AG08396 (cell line): ENCODE measurements around the gene SDHB.
A peak's percentile ranks its signal among the peaks of the same experiment; 100 is the strongest.

Experiments
- DNase-seq: peaks from one replicate; pipeline ENCODE4 v3.0.0; 2012; ENCODE audit warnings: low spot score, mixed read lengths

SDHB gene

GRCh38 chr1:17012775-17013490 lies 40.9 kb downstream of the SDHB start:
- DNase-seq, result peak; percentile 8

- peak; percentile 91 for DNase-seq
Observed at GRCh38 chr1:17011439-17012307, 42.2 kb downstream of the SDHB start, which contains the start of gene ATP13A2. Gene ATP13A2, minus strand, starts transcription at chr1:17011928. Its CDS starts 190 bp downstream, at chr1:17011738.

GRCh38 chr1:17011092-17011438 lies 42.8 kb downstream of the SDHB start:
- DNase-seq, result peak; percentile 17

- peak; percentile 20 for DNase-seq
Observed at GRCh38 chr1:17009706-17010105, 44.1 kb downstream of the SDHB start.

- no peak for DNase-seq
Observed at GRCh38 chr1:17008208-17008855, 45.5 kb downstream of the SDHB start.

GRCh38 chr1:17007121-17007520 lies 46.7 kb downstream of the SDHB start:
- no peak for DNase-seq

- DNase-seq, result no peak
Observed at GRCh38 chr1:17005365-17005740, 48.5 kb downstream of the SDHB start.

- peak; percentile 24 for DNase-seq
Observed at GRCh38 chr1:17004466-17005364, 49.1 kb downstream of the SDHB start.

GRCh38 chr1:17002524-17002902 lies 51.3 kb downstream of the SDHB start:
- no peak for DNase-seq

GRCh38 chr1:17001760-17002523 lies 51.9 kb downstream of the SDHB start:
- no peak for DNase-seq

- no peak for DNase-seq
Observed at GRCh38 chr1:16999863-17000262, 54.0 kb downstream of the SDHB start.

GRCh38 chr1:16998589-16998988 lies 55.2 kb downstream of the SDHB start:
- DNase-seq, result no peak

- no peak for DNase-seq
Observed at GRCh38 chr1:16996845-16997244, 57.0 kb downstream of the SDHB start.

- no peak for DNase-seq
Observed at GRCh38 chr1:16993521-16994038, 60.3 kb downstream of the SDHB start.

- DNase-seq, result no peak
Observed at GRCh38 chr1:16992675-16993074, 61.2 kb downstream of the SDHB start.

- no peak for DNase-seq
Observed at GRCh38 chr1:16992102-16992501, 61.7 kb downstream of the SDHB start.

- DNase-seq, result no peak
Observed at GRCh38 chr1:16991571-16991970, 62.3 kb downstream of the SDHB start.

- DNase-seq, result no peak
Observed at GRCh38 chr1:16989676-16990391, 64.0 kb downstream of the SDHB start.

- DNase-seq, result no peak
Observed at GRCh38 chr1:16988210-16988609, 65.6 kb downstream of the SDHB start.

- no peak for DNase-seq
Observed at GRCh38 chr1:16986962-16987361, 66.9 kb downstream of the SDHB start.
